Dedifferentiated amniotic fluid mesenchymal stem cell (primary cell): ENCODE measurements around the gene EMX2.

Experiments
- DNase-seq: peaks from one replicate; pipeline ENCODE4 v3.0.0-alpha.2; 2016; ENCODE audit errors: extremely low spot score

The EMX2 gene

GRCh38 chr10:117544711-117545140 lies 2.2 kb downstream of the EMX2 start:
- DNase-seq, result no peak

- DNase-seq, result no peak
Measured at GRCh38 chr10:117545141-117546019, 2.8 kb downstream of the EMX2 start.

DNA sequence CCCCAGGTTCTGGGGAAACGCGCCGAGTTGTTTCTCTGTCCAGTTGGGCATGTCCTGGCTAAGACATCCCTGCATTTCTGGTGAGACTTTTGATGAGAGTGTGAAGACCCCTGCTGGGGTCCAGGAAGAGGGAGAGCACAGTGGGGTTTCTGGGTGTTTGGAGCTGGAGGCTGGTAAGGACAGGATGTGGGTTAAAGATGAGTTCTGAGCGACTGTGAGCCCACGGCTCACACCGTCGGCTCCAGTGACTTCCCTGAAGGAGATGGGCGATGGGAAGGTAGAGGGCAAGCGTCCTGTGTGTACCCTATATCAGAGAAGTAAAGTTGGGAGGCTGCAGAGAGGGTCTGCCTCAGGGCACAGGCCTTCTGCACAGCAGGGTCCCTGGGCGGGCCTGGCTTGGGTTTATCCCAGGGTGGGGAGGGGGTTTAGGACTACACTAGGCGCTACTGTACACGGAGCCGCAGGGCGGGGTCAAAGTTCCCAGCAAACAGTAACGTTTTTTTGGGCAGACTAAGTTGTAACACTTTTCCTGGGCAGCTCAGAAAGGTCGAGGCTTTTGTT lies 3.6 kb downstream of the EMX2 start:
- DNase-seq, result no peak

GRCh38 chr10:117546581-117547015 lies 4.1 kb downstream of the EMX2 start:
- DNase-seq, result no peak

DNA sequence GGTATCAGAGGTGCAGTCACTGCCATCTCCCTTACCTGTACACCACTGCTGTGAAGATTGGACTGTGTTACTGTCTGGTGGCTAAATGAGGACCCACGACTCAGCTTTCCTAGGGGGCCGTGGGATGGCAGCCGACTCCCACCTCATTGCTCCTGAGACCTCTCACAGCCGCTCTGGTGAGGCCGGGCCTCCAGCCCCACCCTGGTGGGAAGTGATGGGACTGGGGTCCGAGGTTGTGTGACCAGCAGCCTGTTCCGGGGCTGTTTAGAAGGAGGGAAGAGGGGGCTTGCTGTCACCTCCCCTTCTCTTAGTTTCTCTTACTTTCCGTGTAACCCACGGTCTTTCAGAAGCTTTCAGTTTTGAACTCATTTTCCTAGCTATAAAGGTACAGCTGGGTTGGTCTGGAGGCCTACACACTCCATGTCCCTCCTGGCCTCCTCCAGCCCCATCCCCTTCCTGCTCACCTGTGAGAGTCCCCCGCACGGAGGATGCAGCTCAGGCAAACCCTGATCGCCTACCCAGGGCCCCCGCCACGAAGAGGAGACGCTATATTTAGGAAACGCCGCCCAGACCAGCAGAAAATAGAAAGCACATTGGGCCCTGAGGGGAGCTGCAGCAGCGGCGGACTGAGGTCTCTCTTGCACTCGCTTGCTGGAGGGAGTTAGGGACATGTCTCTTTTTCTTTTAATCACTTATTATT lies 4.6 kb downstream of the EMX2 start:
- DNase-seq, result no peak

GRCh38 chr10:117547716-117548668 lies 5.4 kb downstream of the EMX2 start:
- no peak for DNase-seq

DNA sequence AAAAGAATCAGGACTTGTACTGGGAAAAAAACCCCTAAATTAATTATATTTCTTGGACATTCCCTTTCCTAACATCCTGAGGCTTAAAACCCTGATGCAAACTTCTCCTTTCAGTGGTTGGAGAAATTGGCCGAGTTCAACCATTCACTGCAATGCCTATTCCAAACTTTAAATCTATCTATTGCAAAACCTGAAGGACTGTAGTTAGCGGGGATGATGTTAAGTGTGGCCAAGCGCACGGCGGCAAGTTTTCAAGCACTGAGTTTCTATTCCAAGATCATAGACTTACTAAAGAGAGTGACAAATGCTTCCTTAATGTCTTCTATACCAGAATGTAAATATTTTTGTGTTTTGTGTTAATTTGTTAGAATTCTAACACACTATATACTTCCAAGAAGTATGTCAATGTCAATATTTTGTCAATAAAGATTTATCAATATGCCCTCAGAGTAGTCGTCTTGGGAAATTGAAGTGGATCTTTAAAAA lies 6.6 kb downstream of the EMX2 start:
- DNase-seq, result no peak

- DNase-seq, result no peak
Measured at GRCh38 chr10:117550076-117550475, 7.5 kb downstream of the EMX2 start.

DNA sequence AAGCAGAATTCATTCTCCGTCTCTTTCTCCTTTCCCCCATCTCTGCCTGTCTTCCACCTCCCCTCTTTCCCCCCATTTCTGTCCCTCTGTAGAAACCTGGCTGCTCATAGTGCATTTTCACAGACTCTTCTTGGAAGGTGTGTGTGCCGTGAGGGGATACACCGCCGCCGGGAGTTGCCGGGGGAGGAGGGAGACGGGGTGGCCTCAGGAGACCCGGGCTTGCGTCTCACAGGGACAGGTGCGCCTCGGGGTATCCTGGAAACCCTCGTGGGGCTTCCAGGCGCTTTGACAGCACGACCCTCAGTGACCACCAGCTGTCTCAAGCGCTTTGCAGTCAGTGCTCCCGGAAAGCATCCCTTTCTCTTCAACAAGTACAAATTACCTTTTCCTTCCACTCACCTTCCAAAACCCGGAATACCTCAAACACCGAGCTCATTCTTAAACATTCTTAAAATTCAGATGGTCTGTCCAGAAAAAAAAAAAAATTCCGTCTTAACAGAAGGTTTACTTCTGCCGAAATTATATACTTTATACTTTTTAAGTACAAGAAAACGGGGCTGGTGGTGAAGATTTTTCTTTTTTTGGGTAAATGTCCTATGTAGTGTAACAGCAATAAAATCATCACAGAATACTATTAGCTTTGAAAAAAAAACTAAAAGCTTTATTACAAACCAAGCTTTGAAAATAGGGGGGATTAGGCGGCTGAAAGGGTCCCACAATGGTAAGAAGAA lies 8.2 kb downstream of the EMX2 start:
- no peak for DNase-seq

DNA sequence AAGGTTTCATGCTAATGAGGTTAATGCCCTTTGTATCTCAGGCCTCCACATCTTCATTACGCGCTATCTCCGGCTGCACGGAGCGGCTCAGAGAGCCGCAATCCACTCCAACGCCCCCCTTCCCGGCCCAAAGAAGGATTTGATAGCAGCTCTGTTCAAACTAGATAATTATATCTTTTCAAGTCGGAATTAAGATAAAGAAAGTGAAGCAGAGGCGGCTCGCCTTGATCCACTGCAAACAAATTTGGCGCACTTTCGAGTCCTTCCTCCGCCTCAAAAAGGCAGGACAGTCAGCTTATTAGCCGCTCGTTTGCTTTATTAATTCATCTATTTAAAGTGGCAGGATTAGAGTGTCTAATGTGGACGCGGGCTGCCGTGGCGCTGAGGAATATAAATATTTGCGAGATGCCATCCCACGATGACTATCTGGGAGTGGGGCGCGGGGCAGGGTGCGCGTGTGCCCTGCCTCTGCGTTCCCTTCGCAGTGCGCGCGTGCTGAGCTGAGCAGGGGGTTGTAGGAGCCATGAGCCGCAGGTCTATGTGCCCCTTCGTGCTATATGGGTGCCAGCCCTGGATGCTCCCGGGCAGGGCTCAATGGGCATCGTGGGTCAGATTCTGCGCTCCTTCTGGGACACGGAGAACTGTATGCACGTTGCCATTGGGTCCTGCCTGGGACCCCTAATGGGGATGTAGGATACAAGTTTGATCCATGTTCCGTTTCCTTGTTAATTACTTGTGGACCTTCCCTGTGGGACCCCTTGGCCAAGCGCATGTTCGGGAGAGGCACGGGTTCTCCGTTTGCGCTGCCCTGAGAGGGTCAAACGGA lies 9.0 kb downstream of the EMX2 start:
- no peak for DNase-seq

DNA sequence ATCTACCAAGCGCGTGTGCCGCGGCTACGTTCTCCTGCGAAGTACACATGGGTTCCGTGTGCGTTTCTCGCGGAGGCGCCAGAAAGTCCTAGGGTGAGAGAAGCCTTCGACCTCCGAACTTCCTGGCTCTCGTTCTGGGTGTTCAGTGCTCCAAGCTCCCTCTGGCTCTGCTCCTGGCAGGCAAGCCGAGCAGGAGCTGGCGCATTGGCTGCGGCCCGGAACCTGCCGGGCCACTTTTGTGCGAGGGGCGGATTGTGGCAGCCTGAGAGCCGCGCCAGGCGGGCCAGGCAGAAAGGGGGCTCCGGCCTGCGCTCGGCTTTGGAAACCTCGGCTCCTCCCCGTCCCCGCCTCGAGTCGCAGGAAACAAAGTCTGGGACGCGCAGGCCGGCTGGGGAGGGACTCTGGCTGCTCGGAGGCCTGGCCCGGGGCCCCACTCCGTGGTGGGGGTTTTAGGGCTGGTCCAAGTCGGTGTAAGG lies 9.6 kb downstream of the EMX2 start:
- DNase-seq, result no peak

GRCh38 chr10:117552701-117553141 lies 10.2 kb downstream of the EMX2 start:
- DNase-seq, result no peak

DNA sequence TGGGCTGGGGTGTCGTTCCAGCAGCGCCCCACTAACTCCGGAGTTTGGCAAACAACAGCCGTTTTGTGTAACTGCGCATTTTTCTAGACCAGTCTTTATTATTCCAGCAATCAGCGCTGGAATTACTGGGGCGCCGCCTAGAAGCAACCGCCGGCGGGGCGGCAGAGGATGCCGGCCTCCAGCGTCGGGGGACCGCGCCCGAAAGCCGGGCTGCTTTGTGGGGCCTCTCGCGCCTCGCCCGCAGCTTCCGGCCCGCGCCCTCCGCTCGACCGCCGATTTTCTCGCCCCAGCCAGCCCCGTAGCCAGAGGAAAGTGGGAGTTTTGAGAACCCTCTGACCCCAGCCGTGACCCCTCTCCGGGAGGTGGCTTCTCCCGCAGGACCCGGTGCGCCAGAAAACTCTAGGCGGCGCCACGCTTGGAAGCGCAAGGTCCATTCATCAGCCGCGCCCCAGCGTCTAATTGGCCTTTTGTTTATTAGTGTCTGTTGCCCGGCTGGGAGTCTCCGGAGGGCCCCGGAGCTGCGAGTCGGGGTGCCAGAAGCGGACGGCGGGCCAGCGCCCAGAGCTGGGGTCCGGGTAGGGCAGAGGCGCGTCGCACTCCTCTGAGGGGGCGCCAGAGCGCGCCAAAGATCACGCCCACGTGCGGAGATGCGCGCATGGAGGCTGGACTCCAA lies 10.7 kb downstream of the EMX2 start:
- no peak for DNase-seq

- DNase-seq, result no peak
Measured at GRCh38 chr10:117553815-117554172, 11.2 kb downstream of the EMX2 start.

GRCh38 chr10:117554241-117554814 lies 11.8 kb downstream of the EMX2 start:
- DNase-seq, result no peak

DNA sequence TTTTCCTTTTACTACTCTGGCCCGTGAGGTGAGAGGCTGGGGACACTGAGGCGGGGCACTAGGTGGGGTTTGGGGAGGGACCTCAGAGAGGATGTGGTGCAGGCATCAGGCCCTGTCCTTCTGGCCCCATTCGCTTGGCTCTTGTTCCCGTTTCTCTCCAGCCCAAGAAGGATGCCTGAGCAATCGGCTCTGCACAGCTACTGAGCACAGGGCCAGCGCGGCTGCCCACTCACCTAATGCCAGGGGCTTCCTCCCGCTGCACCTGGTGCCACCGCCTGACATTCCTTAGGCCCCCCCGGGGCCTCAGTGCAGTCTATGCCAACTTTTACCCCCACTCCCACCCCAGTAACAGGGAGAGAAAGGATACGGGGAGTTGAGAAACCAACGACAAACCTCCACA lies 12.5 kb downstream of the EMX2 start:
- DNase-seq, result no peak

- no peak for DNase-seq
Measured at GRCh38 chr10:117555863-117556262, 13.3 kb downstream of the EMX2 start.

- no peak for DNase-seq
Measured at GRCh38 chr10:117556356-117556755, 13.8 kb downstream of the EMX2 start.

GRCh38 chr10:117559712-117560111 lies 17.2 kb downstream of the EMX2 start:
- no peak for DNase-seq
